Stimulated activated naive CD8-positive, alpha-beta T cell treated with anti-CD3 and anti-CD28 coated beads, Interleukin-15, Interleukin-2, amounts not matched to agents 100 ng/mL and 50 ng/mL, for 24 hours (primary cell): ENCODE data around the gene AXIN1.

ENCODE experiments used
- H3K27ac Mint-ChIP-seq: one replicate; pipeline ENCODE4 v1.8.0; 2021; ENCODE audit warnings: mild to moderate bottlenecking, mixed read lengths
- H3K27me3 Mint-ChIP-seq: one replicate; pipeline ENCODE4 v1.8.0; 2021; ENCODE audit warnings: mixed read lengths
- H3K36me3 Mint-ChIP-seq: one replicate; pipeline ENCODE4 v1.8.0; 2021; ENCODE audit warnings: low read depth, mixed read lengths
- H3K4me1 Mint-ChIP-seq: one replicate; pipeline ENCODE4 v1.8.0; 2021; ENCODE audit warnings: low read depth, mixed read lengths
- H3K4me3 Mint-ChIP-seq: one replicate; pipeline ENCODE4 v1.8.0; 2021; ENCODE audit warnings: mild to moderate bottlenecking, mixed read lengths
- H3K9me3 Mint-ChIP-seq: one replicate; pipeline ENCODE4 v1.8.0; 2021; ENCODE audit warnings: mixed read lengths

AXIN1 gene

GRCh38 chr16:376817-377418 is 24.4 kb upstream of the AXIN1 start:
- Mint-ChIP-seq H3K4me1 (peaks cover 9% of the 10 kb centered on the region), H3K27ac (no peak overlapping the region), H3K4me3 (no peak overlapping the region), H3K36me3 (no peaks in the 10 kb centered on the region), H3K27me3 (no peaks in the 10 kb centered on the region), H3K9me3 (no peaks in the 10 kb centered on the region)

DNA sequence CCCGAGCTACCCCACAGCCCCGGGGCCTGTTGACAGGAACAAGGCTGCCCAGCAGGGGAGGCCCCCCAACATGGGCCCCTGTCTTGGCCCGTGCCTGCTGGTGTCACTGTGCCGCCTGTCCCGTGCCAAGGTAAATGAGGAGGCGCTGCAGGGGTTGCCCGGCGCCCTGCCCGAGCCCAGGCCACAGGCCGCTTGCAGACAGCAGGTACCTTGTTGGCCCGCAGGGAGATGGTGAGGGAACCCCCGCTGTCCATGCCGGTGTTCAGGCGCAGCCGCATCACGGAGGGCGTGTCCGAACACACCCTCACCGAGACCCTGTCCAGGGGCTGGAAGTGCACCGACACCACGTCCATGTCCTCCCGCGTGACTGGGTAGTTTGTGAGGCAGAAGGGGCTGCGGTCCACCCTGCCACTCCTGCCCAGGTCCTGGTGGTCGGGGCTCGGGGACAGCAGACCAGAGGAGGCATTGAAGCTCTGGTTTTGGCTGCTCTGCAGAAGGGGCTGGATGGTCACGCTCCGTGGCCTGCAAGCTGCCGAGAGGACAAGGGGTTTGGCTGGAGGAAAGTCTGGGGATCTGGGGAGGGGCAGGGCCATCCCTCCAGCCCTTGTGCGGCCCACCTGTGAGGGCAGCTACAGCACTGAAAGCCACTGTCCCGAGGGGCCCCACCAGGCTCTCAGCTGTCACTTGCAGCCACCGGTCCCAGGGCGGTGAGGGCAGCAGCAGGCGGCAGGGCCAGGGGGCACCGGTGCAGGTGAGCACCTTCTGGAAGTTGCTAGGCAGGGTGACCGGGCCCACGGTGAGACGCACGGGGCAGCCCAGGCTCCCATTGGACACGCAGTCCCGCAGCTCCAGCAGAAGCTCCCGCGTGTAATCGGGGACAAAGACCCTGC is 23.6 kb upstream of the AXIN1 start:
- Mint-ChIP-seq H3K9me3 (no peaks in the 10 kb centered on the region), H3K36me3 (no peaks in the 10 kb centered on the region), H3K4me1 (peaks cover 9% of the 10 kb centered on the region), H3K27ac (no peak overlapping the region), H3K4me3 (no peak overlapping the region), H3K27me3 (no peaks in the 10 kb centered on the region)

DNA sequence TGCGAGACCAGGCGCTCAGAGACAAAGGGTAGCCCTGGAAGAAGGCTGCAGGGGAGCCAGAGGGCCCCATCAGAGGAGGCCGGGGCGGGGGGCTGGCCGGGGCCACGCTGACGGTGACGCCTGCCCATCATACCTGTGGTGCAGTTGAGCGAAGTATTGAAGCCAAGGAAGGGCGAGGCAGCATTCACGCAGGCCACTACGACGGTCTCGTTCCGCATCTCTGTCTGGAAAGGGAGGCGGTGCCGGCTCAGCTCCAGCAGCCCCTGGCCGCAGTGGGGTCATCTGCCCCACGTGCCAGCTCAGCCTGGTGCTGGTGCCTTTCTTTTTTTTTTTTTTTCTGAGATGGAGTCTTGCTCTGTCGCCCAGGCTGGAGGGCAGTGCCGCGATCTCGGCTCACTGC is 22.7 kb upstream of the AXIN1 start:
- H3K27me3 Mint-ChIP-seq: no peaks in the 10 kb centered on the region
- H3K27ac Mint-ChIP-seq: no peak overlapping the region
- no peaks in the 10 kb centered on the region for H3K9me3 Mint-ChIP-seq
- no peak overlapping the region for H3K4me3 Mint-ChIP-seq
- H3K4me1 Mint-ChIP-seq: peaks cover 15% of the 10 kb centered on the region
- H3K36me3 Mint-ChIP-seq: no peaks in the 10 kb centered on the region

DNA sequence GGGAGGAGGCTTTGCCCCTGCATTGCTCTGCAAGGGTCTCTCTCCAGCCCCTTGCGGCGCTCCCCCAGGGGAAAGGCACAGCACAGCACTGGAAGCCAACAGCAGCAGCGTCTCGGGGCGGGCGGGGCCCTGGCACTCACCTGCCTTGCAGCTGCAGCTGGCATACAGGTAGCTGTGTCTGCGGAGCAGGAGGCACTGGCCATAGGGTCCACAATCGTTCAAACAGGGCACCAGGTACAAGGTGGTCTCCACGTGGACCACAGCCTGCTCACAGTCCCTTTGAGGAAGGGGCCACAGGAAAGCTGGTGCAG is 22.0 kb upstream of the AXIN1 start:
- Mint-ChIP-seq H3K4me3 (no peak overlapping the region), H3K36me3 (no peaks in the 10 kb centered on the region), H3K27me3 (no peaks in the 10 kb centered on the region), H3K9me3 (no peaks in the 10 kb centered on the region), H3K27ac (no peak overlapping the region), H3K4me1 (peaks cover 10% of the 10 kb centered on the region)

DNA sequence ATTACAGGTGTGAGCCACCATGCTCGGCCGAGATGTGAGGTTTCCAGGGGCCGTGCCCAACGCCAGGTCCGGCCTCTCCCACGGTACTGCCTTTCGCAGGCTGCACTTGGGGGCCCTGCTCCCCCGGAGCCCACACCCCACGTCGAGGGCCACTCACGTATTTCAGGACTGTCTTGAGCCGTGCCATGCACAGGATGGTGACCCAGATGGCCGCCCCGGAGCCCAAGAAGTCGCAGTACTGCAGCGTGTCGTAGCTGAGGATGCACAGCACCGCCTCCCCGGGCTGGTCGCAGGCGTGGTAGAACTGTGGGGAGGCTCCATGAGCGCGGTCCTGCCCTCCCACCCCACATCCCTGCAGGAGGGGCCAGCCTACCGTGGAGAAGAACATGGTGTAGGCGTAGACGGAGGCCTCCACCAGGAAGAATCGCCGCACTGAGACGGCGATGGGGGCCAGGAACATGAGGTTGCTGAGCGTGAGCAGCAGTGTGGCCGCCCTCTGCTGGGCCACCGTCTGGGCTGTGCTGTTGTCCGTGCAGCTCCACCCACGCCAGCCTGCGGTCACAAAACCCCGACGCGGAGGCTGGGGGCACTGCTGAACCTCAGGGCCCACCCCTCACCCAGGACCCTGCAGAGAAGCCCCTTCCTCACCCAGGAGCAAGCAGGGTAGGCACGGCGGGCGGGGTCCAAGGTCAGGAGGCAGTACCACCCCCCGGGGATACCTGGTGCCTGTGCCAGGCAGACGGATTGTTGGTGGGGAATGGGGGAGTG is 21.5 kb upstream of the AXIN1 start:
- no peaks in the 10 kb centered on the region for H3K9me3 Mint-ChIP-seq
- H3K27me3 Mint-ChIP-seq: no peaks in the 10 kb centered on the region
- H3K27ac Mint-ChIP-seq: no peak overlapping the region
- peaks cover under 1% of the 10 kb centered on the region for H3K36me3 Mint-ChIP-seq
- H3K4me3 Mint-ChIP-seq: no peak overlapping the region
- H3K4me1 Mint-ChIP-seq: peaks cover 10% of the 10 kb centered on the region

DNA sequence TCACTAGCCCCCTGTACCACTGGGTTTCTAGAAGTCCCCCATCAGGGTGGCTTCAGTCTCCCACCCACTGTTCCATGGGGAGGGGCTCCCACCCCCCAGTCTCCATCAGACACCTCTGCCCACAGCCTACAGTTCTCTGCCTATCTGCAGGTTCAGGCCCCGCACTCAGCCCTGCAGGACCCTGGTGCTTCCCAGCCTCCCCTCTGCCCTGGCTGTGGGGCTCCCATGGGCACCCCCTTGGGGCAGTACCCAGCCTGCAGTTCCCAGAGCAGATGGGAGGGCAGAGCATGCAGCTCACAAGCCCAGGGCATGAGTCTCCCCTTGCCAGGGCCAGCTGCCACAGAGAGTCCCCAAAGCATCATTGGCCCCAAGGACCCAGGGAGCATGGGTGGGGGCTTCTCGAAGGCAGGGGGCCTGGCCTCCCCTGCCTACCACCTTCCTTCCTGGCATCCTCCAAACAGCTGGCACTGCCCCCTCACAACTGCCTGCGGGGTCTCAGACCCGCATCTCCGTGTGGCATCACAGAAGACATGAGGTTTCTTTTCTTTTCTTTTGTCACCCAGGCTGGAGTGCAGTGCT is 20.6 kb upstream of the AXIN1 start:
- Mint-ChIP-seq H3K36me3 (peaks cover 3% of the 10 kb centered on the region), H3K4me3 (no peak overlapping the region), H3K27ac (no peak overlapping the region)

GRCh38 chr16:372302-372983 is 19.9 kb upstream of the AXIN1 start:
- no peak overlapping the region for H3K27ac Mint-ChIP-seq
- H3K27me3 Mint-ChIP-seq: no peaks in the 10 kb centered on the region

More for the DNA sequence above, 20.6 kb upstream of the AXIN1 start:
- Mint-ChIP-seq H3K9me3 (no peaks in the 10 kb centered on the region), H3K4me1 (peaks cover 10% of the 10 kb centered on the region), H3K27me3 (no peaks in the 10 kb centered on the region)

GRCh38 chr16:371515-372301 is 19.2 kb upstream of the AXIN1 start:
- Mint-ChIP-seq H3K4me1 (peaks cover 10% of the 10 kb centered on the region), H3K4me3 (no peak overlapping the region), H3K27ac (peak overlapping the region; percentile 32), H3K36me3 (peaks cover 8% of the 10 kb centered on the region), H3K9me3 (no peaks in the 10 kb centered on the region), H3K27me3 (no peaks in the 10 kb centered on the region)

More at GRCh38 chr16:372302-372983, 19.9 kb upstream of the AXIN1 start:
- no peak overlapping the region for H3K4me3 Mint-ChIP-seq
- peaks cover 3% of the 10 kb centered on the region for H3K36me3 Mint-ChIP-seq
- no peaks in the 10 kb centered on the region for H3K9me3 Mint-ChIP-seq
- peaks cover 10% of the 10 kb centered on the region for H3K4me1 Mint-ChIP-seq

- H3K4me1 Mint-ChIP-seq: peaks cover 10% of the 10 kb centered on the region
- H3K9me3 Mint-ChIP-seq: no peaks in the 10 kb centered on the region
- H3K27ac Mint-ChIP-seq: peak overlapping the region; percentile 90
- H3K27me3 Mint-ChIP-seq: no peaks in the 10 kb centered on the region
- H3K36me3 Mint-ChIP-seq: peaks cover 8% of the 10 kb centered on the region
- peak overlapping the region; percentile 86 for H3K4me3 Mint-ChIP-seq
These were observed 18.5 kb upstream of the AXIN1 start for GRCh38 chr16:370979-371514.

DNA sequence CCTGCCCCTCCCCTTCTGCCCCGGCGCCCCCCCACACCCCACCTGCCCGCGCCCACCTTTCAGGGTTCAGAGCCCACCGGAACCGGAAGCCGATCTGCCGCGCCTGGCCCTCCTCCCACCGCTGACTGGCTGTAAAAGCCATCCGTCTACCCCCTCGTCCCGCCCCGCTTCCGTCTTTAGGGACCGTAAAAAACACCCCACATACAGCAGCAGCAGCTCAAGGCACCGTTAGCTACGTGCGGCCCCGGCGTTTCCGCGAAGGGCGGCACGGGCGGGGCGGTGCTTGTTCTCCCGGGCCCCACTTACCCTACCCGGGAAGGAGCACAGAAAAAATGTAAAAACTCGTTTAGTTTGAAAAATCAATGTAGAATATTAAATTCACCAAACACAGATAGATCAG is 17.9 kb upstream of the AXIN1 start, which contains the start of gene MRPL28:
Gene MRPL28 (minus strand): TSS at position 96 of the 400 bp plus-strand sequence. CDS start 320 bp downstream, outside the sequence.
- H3K36me3 Mint-ChIP-seq: peaks cover 8% of the 10 kb centered on the region
- peaks cover 10% of the 10 kb centered on the region for H3K4me1 Mint-ChIP-seq
- H3K27me3 Mint-ChIP-seq: no peaks in the 10 kb centered on the region
- H3K9me3 Mint-ChIP-seq: no peaks in the 10 kb centered on the region
- peak within 1 kb of the TSS; percentile 86 for H3K4me3 Mint-ChIP-seq
- peak within 1 kb of the TSS; percentile 90 for H3K27ac Mint-ChIP-seq

DNA sequence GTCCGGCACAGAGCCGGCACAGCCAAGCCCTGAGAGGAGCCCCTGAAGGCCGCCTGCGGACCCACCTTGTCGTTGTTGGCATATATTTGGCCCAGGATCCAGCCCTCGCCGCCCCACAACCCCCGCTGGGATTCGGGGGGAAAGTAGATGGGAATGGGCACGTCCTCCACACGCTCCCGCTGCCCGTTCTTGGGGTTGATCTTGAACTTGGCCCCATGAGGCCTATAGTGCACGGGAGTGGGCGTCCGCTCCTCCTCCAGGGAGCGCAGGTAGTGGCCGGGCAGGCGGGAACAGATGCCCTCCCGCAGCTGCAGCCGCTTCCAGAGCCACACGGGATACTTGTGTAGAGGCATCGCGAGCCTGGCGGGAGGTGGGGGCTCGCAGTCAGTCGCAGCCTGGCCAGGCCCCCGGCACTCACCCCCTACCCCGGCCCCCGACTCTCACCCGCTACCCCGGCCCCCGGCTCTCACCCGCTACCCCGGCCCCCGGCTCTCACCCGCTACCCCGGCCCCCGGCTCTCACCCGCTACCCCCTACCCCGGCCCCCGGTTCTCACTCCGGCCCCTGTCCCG is 17.4 kb upstream of the AXIN1 start:
- peak overlapping the region; percentile 90 for H3K27ac Mint-ChIP-seq

DNA sequence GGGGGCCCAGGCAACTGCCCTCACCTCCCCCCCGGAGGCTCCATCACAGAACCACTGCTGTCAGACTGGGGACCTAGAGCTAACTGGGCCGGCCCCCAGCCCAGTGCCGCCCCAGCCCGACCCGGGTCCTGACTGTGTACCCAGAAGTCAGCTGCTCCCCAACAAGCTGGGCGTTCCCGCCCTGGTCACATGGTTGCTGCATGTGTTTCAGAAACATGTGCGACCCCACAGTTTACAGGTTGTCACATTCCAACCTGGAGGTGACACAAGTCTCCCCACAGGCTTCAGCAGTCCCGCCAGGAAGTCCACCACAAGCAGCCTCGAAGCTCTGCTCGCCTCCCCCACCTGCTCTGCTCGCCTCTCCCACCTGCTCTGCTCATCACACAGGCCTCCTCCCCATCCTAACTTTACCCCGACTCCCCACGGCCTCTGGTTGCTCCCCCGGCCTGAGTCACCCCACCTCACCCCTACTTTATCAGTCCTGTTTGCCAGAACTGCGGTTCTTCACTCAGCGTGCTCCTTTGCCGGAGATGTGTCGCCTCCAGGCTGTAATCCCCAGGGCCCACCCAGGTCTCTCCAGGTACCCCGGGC is 16.8 kb upstream of the AXIN1 start:
- no peaks in the 10 kb centered on the region for H3K27me3 Mint-ChIP-seq
- peaks cover 10% of the 10 kb centered on the region for H3K4me1 Mint-ChIP-seq
- H3K4me3 Mint-ChIP-seq: peak overlapping the region; percentile 57
- H3K36me3 Mint-ChIP-seq: peaks cover 8% of the 10 kb centered on the region
- no peak overlapping the region for H3K27ac Mint-ChIP-seq
- no peaks in the 10 kb centered on the region for H3K9me3 Mint-ChIP-seq

More for the DNA sequence above, 17.4 kb upstream of the AXIN1 start:
- no peaks in the 10 kb centered on the region for H3K9me3 Mint-ChIP-seq
- H3K4me3 Mint-ChIP-seq: peak overlapping the region; percentile 86
- peaks cover 8% of the 10 kb centered on the region for H3K36me3 Mint-ChIP-seq
- peaks cover 10% of the 10 kb centered on the region for H3K4me1 Mint-ChIP-seq
- H3K27me3 Mint-ChIP-seq: no peaks in the 10 kb centered on the region
